Measurements from ENCODE around the gene HAS3. TPM values are rescaled to one million over a fixed set of nuclear protein-coding genes. Genes with fewer than 3 reads are reported as not detected.
A peak's percentile ranks its signal among the peaks of the same experiment; 100 is the strongest.

The HAS3 gene
- total RNA-seq, 1 experiment from 2014 or later, result 140 TPM

DNA sequence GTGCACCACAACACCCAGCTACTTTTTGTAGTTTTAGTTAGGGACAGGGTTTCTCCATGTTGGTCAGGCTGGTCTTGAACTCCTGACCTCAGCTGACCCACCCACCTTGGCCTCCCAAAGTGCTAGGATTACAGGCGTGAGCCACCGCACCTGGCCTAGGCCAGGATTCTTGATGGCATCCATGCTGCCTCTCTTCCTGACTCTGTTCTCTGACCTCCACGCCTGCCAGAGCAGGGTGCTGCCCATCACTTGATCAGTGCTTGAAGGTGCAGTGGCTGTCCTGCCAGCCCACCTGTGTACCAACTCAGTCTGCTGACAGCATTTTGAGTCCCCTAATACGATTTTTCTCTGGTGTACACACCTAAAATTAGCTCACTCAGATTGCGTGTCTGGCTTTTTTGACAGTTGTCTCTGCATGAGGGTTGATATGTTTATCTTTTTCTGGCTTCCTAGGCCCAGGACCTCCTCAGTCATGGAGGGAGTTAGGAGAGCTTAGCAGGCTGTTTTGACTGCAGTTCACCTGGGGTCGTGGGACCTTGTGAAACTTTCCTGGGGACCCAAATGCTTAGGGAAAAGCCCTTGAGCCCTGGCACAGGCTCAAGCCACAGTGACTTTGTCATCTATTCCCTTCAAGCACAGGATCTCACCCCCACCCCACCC, 5.9 kb downstream of the HAS3 start (continued):
- no peak for TF ChIP-seq FOSL1 (IDR thresholded peaks at IDR 0.05; ENCODE audit: low read depth)
- TF ChIP-seq ELF1 (IDR thresholded peaks at IDR 0.05; ENCODE audit: borderline replicate concordance, low read depth), result no peak
- no peak for TF ChIP-seq SIN3A (IDR thresholded peaks at IDR 0.05; ENCODE audit: low read depth)
- no peak for TF ChIP-seq EZH2phosphoT487 (IDR thresholded peaks at IDR 0.05; ENCODE audit: borderline replicate concordance)
- TF ChIP-seq POLR2A (IDR thresholded peaks at IDR 0.05; ENCODE audit: borderline replicate concordance, extremely low read depth, insufficient read depth, insufficient read length), result no peak

DNA sequence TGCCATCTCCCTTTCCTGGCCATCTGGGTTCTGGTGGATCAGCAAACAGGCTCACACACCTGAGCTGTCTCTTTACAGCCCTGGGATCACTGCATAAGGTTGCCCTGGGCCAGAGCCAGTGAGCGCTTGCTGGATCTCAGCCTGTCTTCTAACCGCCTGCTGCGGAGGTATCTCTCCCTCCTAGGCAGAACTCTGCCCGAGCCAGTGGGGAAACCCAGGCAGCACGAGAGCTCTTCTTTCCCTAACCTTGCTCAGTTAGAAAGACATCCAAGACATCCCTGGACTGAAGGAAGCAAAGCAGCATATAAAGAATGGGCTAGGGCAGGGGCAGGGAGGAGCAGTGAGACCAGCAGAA, 6.4 kb downstream of the HAS3 start:
- Histone ChIP-seq H3K9ac (ENCODE audit: low read length) (no peak overlapping the region), H3K36me3 (ENCODE audit: control insufficient read depth in 1 of 2, insufficient read depth in 2 of 2, low read length in 2 of 2) (peaks cover 49 to 81% of the 10 kb centered on the region in 2 experiments; a peak in 3 of 4 replicates), H3K9me2 (ENCODE audit: insufficient read depth) (no peaks in the 10 kb centered on the region), H3K9me3 (ENCODE audit: control insufficient read depth in 1 of 2, insufficient read depth in 1 of 2, low read depth in 1 of 2, low read length in 2 of 2) (no peaks in the 10 kb centered on the region), H3K4me1 (ENCODE audit: control insufficient read depth in 1 of 2, insufficient read depth in 2 of 2, low read length in 2 of 2) (peaks cover 10 to 47% of the 10 kb centered on the region in 2 experiments), H3K27me3 (ENCODE audit: insufficient read depth, low read length) (no peaks in the 10 kb centered on the region), H3K79me2 (ENCODE audit: insufficient read depth, low read length) (peaks cover 80% of the 10 kb centered on the region), H3K27ac (ENCODE audit: low read depth, low read length) (no peak overlapping the region; the same call in 1 of the 2 replicates), H3K4me3 (replicated peaks in 1 of 2; ENCODE audit: low read depth in 1 of 2, low read length in 2 of 2) (no peak overlapping the region), H2AFZ (ENCODE audit: low read depth, low read length, poor library complexity, severe bottlenecking) (no peak overlapping the region), H3K4me2 (ENCODE audit: low read length) (no peak overlapping the region), H4K20me1 (ENCODE audit: insufficient read depth) (peaks cover 15% of the 10 kb centered on the region; the same call in 1 of the 2 replicates)
- POLR2A ChIA-PET, result interaction anchor here (1.2 kb wide), 1 partner anchor 122 kb away, joined by 3 read pairs; no protein-coding TSS in a partner anchor
- DNase-seq (ENCODE audit: low read depth, low spot score) (no peak), ATAC-seq (no peak; the same call in 1 of the 2 replicates)
- intact Hi-C loops (cut with micrococcal nuclease), result no loop called here
- BruUV-seq (replicated peaks), result no TSS peak
- TF ChIP-seq SIN3A (IDR thresholded peaks at IDR 0.05; ENCODE audit: low read depth) (0 out of 2 replicates have a peak, but pooled peaks have one; percentile 19), ZFX (IDR thresholded peaks at IDR 0.05) (no peak)
- CTCF ChIA-PET, result interaction anchor here (1.1 to 1.4 kb wide), 2 partner anchors 12 to 209 kb away, joined by 3 to 8 read pairs; no protein-coding TSS in a partner anchor
- RAD21 ChIA-PET (ENCODE audit: low non-redundant PET in 1 of 2, low total read pairs in 2 of 2, uncharacterized antibody in 2 of 2, unreplicated experiment in 2 of 2), result interaction anchor here in 1 of 2 experiments (0.6 kb wide), 1 partner anchor 16 kb away, joined by 3 read pairs; no protein-coding TSS in a partner anchor

Data from HCT116 (cell line).